Right lobe of liver (tissue), 4 donors: ENCODE data around the gene FNDC3B.

Experiments
- CTCF ChIP-seq, 4 donors: fragments of 200-600 bp in 3 of 4; fragments of 450-650 bp in 1 of 4; IDR thresholded peaks; one replicate each; pipeline versions ENCODE4 v1.5.1 to v1.8.0; 2016 to 2022; ENCODE audit warnings: antibody characterized with exemption in 4 of 4, mild to moderate bottlenecking in 2 of 4
- POLR2A ChIP-seq: fragments of 450-650 bp; IDR thresholded peaks from one replicate; pipeline ENCODE4 v1.6.1; 2017; ENCODE audit warnings: antibody characterized with exemption, mild to moderate bottlenecking
- donor health status: DM: no; HTN: no; CAD: no.
- donor health status: DM: no; HTN: no; CAD: no.
- donor health status: DM: no; HTN: yes; CAD: no.

- TF ChIP-seq POLR2A, result no peak
- no peak for TF ChIP-seq CTCF (IDR thresholded peaks at IDR 0.05)
Observed at GRCh38 chr3:172104471-172105072, 65.2 kb downstream of the FNDC3B start.
